ENCODE data around the gene MARS1.

Gene MARS1

GRCh38 chr12:57531836-57532235, 44.0 kb downstream of the MARS1 start:
- Histone ChIP-seq H2AFZ (no peak overlapping the region), H3K9me3 (ENCODE audit: control insufficient read depth, low read length) (no peaks in the 10 kb centered on the region), H3K27ac (no peak overlapping the region), H3K79me2 (no peaks in the 10 kb centered on the region), H3K4me2 (ENCODE audit: low read length) (no peak overlapping the region), H3K27me3 (ENCODE audit: control insufficient read depth, insufficient read depth, low read length) (no peaks in the 10 kb centered on the region), H3K9ac (no peak overlapping the region), H3K4me1 (no peaks in the 10 kb centered on the region), H3K4me3 (ENCODE audit: low read depth, low read length) (no peak overlapping the region), H3K36me3 (ENCODE audit: control insufficient read depth, insufficient read depth, low read length) (no peaks in the 10 kb centered on the region)
- TF ChIP-seq, protein P1, sequence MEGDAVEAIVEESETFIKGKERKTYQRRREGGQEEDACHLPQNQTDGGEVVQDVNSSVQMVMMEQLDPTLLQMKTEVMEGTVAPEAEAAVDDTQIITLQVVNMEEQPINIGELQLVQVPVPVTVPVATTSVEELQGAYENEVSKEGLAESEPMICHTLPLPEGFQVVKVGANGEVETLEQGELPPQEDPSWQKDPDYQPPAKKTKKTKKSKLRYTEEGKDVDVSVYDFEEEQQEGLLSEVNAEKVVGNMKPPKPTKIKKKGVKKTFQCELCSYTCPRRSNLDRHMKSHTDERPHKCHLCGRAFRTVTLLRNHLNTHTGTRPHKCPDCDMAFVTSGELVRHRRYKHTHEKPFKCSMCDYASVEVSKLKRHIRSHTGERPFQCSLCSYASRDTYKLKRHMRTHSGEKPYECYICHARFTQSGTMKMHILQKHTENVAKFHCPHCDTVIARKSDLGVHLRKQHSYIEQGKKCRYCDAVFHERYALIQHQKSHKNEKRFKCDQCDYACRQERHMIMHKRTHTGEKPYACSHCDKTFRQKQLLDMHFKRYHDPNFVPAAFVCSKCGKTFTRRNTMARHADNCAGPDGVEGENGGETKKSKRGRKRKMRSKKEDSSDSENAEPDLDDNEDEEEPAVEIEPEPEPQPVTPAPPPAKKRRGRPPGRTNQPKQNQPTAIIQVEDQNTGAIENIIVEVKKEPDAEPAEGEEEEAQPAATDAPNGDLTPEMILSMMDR (IDR thresholded peaks at IDR 0.05) = no peak

- H3K27ac ChIP-seq = no peak overlapping the region
- H3K4me2 ChIP-seq (ENCODE audit: low read length) = no peak overlapping the region
- no peak overlapping the region for H3K9ac ChIP-seq
- no peak overlapping the region for H3K4me3 ChIP-seq (ENCODE audit: low read depth, low read length)
- H3K9me3 ChIP-seq (ENCODE audit: control insufficient read depth, low read length) = no peaks in the 10 kb centered on the region
- H3K79me2 ChIP-seq = no peaks in the 10 kb centered on the region
- no peaks in the 10 kb centered on the region for H3K27me3 ChIP-seq (ENCODE audit: control insufficient read depth, insufficient read depth, low read length)
- H2AFZ ChIP-seq = no peak overlapping the region
- no peaks in the 10 kb centered on the region for H3K36me3 ChIP-seq (ENCODE audit: control insufficient read depth, insufficient read depth, low read length)
- TF ChIP-seq, protein P1 (IDR thresholded peaks at IDR 0.05) = no peak
- H3K4me1 ChIP-seq = no peaks in the 10 kb centered on the region
Measured at GRCh38 chr12:57533108-57533507, 45.2 kb downstream of the MARS1 start.

DNA sequence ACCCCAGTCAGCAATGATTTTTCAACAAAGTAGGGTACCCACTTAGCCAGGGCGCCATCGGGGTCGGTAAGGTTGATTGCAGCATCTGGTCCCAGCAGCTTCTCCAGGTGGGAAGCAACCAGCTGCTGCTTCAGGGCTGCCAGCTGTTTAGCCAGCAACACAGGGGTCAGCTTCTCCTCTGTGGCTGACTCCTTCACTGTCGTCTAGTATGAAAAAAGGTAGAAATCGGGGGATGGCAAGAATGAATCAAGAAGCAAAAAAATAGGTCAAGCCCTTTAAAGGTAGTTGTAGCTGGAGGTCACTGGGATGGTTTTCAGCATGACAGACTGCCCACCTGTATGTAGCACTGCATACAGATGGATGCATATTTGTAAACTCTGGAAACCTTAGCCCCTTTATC, 46.4 kb downstream of the MARS1 start:
- Histone ChIP-seq H3K9me3 (ENCODE audit: control insufficient read depth, low read length) (no peaks in the 10 kb centered on the region), H3K36me3 (ENCODE audit: control insufficient read depth, insufficient read depth, low read length) (no peaks in the 10 kb centered on the region), H3K9ac (no peak overlapping the region), H3K4me3 (ENCODE audit: low read depth, low read length) (no peak overlapping the region), H2AFZ (no peak overlapping the region), H3K79me2 (no peaks in the 10 kb centered on the region), H3K27ac (no peak overlapping the region), H3K4me2 (ENCODE audit: low read length) (no peak overlapping the region), H3K4me1 (no peaks in the 10 kb centered on the region), H3K27me3 (ENCODE audit: control insufficient read depth, insufficient read depth, low read length) (no peaks in the 10 kb centered on the region)
- TF ChIP-seq, protein P1 (IDR thresholded peaks at IDR 0.05) = no peak

DNA sequence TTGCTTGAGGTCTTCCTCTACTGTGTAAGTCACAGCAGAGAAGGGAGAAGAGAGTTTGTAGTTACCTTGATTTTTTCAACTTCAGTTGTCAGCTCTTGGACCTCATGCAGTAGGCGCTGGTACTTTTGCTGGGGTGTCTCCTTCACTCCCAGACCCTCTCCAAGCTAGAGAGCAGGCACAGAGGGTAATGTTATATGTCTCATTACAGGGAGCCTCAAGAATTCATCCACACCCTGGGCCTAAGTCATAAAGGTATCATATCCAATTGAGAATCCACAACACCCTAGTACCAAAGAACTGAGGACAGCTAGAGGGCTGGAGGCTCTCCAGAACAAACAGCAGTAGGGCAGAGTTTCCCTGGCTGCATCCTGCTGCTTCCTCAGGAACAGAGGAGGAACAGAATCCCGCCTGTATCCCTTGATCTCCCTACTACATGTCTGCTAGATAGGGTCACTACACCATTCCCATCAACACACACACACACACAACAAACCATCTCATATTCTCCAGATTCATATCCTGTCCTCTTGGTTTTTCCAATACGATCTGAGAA, 47.2 kb downstream of the MARS1 start:
- no peak overlapping the region for H3K9ac ChIP-seq
- H2AFZ ChIP-seq = no peak overlapping the region
- no peaks in the 10 kb centered on the region for H3K9me3 ChIP-seq (ENCODE audit: control insufficient read depth, low read length)
- H3K4me2 ChIP-seq (ENCODE audit: low read length) = no peak overlapping the region
- H3K4me3 ChIP-seq (ENCODE audit: low read depth, low read length) = no peak overlapping the region
- no peaks in the 10 kb centered on the region for H3K27me3 ChIP-seq (ENCODE audit: control insufficient read depth, insufficient read depth, low read length)
- H3K79me2 ChIP-seq = no peaks in the 10 kb centered on the region
- H3K36me3 ChIP-seq (ENCODE audit: control insufficient read depth, insufficient read depth, low read length) = no peaks in the 10 kb centered on the region
- TF ChIP-seq, protein P1 (IDR thresholded peaks at IDR 0.05) = no peak
- no peaks in the 10 kb centered on the region for H3K4me1 ChIP-seq
- H3K27ac ChIP-seq = no peak overlapping the region
